ENCODE results near the gene FADD. TPM values are rescaled to one million over a fixed set of nuclear protein-coding genes. Genes with fewer than 3 reads are reported as not detected.

The FADD gene
- total RNA-seq, 1 donor from 2014 or later: 40.8 TPM

- H3K4me1 Mint-ChIP-seq (ENCODE audit: low read depth, unreplicated experiment): peaks cover 22% of the 10 kb centered on the region
- Histone ChIP-seq H3K9me3 (ENCODE audit: insufficient read depth, low read depth, low read length) (no peaks in the 10 kb centered on the region), H4K20me1 (ENCODE audit: insufficient read depth, low read length) (no peaks in the 10 kb centered on the region), H3K4me3 (ENCODE audit: insufficient read depth, low read depth, low read length) (no peak overlapping the region), H3K79me2 (ENCODE audit: insufficient read depth, low read length) (no peaks in the 10 kb centered on the region), H3K36me3 (ENCODE audit: insufficient read depth, low read length) (no peaks in the 10 kb centered on the region), H3K27me3 (ENCODE audit: insufficient read depth, low read length) (no peaks in the 10 kb centered on the region), H3K4me1 (ENCODE audit: insufficient read depth, low read length) (peaks cover 23% of the 10 kb centered on the region), H3K27ac (ENCODE audit: low read depth, low read length) (no peak overlapping the region), H3K9ac (ENCODE audit: low read length) (no peak overlapping the region), H2AFZ (ENCODE audit: low read depth, low read length) (peak overlapping the region; percentile 53), H3K4me2 (ENCODE audit: low read length) (peak overlapping the region; percentile 28)
- no peak overlapping the region for H3K27ac Mint-ChIP-seq (ENCODE audit: unreplicated experiment)
- FAIRE-seq (no peak), DNase-seq (ENCODE audit: low read depth) (no peak)
- no peaks in the 10 kb centered on the region for H3K9me3 Mint-ChIP-seq (ENCODE audit: unreplicated experiment)
- peaks cover 6% of the 10 kb centered on the region for H3K27me3 Mint-ChIP-seq (ENCODE audit: low read depth, unreplicated experiment)
- TF ChIP-seq EZH2 (IDR thresholded peaks at IDR 0.05; ENCODE audit: insufficient read depth, low read length) (no peak), CTCF (IDR thresholded peaks at IDR 0.05; ENCODE audit: insufficient read depth, low read depth, low read length) (no peak)
- H3K36me3 Mint-ChIP-seq (ENCODE audit: low read depth, unreplicated experiment): no peaks in the 10 kb centered on the region
- no peak overlapping the region for H3K4me3 Mint-ChIP-seq (ENCODE audit: unreplicated experiment)
Observed at GRCh38 chr11:70240337-70240736, 37.2 kb downstream of the FADD start.

DNA sequence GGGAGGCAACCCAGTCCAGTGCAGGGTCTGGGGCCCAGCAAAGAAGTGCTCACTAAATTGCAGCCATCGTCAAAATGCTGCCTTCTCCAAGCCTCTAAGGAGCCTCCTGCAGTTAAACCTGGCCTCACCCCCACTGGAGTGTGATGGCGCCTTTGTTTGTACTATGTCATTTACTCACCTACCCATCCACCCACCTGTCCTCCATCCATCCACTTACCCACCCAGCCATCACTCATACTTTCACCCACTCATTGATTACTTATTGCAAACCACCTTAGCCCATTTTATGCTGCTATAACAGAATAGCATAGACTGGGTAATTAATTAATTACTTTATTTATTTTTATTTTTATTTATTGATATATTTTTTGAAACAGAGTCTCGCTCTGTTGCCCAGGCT is 38.6 kb downstream of the FADD start:
- no peak for FAIRE-seq
- H3K27me3 Mint-ChIP-seq (ENCODE audit: low read depth, unreplicated experiment): peaks cover 6% of the 10 kb centered on the region

More for the DNA sequence above, 38.6 kb downstream of the FADD start:
- no peaks in the 10 kb centered on the region for H4K20me1 ChIP-seq (ENCODE audit: insufficient read depth, low read length)
- H3K4me3 ChIP-seq (ENCODE audit: insufficient read depth, low read depth, low read length): no peak overlapping the region
- TF ChIP-seq CTCF (IDR thresholded peaks at IDR 0.05; ENCODE audit: insufficient read depth, low read depth, low read length) (no peak), EZH2 (IDR thresholded peaks at IDR 0.05; ENCODE audit: insufficient read depth, low read length) (no peak)
- H3K79me2 ChIP-seq (ENCODE audit: insufficient read depth, low read length): no peaks in the 10 kb centered on the region
- no peak overlapping the region for H3K9ac ChIP-seq (ENCODE audit: low read length)
- H2AFZ ChIP-seq (ENCODE audit: low read depth, low read length): no peak overlapping the region
- no peaks in the 10 kb centered on the region for H3K9me3 Mint-ChIP-seq (ENCODE audit: unreplicated experiment)
- no peak overlapping the region for H3K27ac Mint-ChIP-seq (ENCODE audit: unreplicated experiment)
- H3K27me3 ChIP-seq (ENCODE audit: insufficient read depth, low read length): no peaks in the 10 kb centered on the region
- H3K9me3 ChIP-seq (ENCODE audit: insufficient read depth, low read depth, low read length): no peaks in the 10 kb centered on the region
- H3K4me2 ChIP-seq (ENCODE audit: low read length): no peak overlapping the region
- peaks cover 28% of the 10 kb centered on the region for H3K4me1 Mint-ChIP-seq (ENCODE audit: low read depth, unreplicated experiment)
- no peak for DNase-seq (ENCODE audit: low read depth)
- no peak overlapping the region for H3K4me3 Mint-ChIP-seq (ENCODE audit: unreplicated experiment)
- peaks cover 36% of the 10 kb centered on the region for H3K4me1 ChIP-seq (ENCODE audit: insufficient read depth, low read length)
- H3K36me3 ChIP-seq (ENCODE audit: insufficient read depth, low read length): no peaks in the 10 kb centered on the region
- no peak overlapping the region for H3K27ac ChIP-seq (ENCODE audit: low read depth, low read length)
- no peaks in the 10 kb centered on the region for H3K36me3 Mint-ChIP-seq (ENCODE audit: low read depth, unreplicated experiment)

Measured in astrocyte (in vitro differentiated cells and primary cell).